Keratinocyte (primary cell): ENCODE data around the gene TCF7L2. TPM values are rescaled to one million over a fixed set of nuclear protein-coding genes. Genes with fewer than 3 reads are reported as not detected.

Source experiments
- DNase-seq: peaks from one replicate; pipeline ENCODE4 v3.0.0-alpha.2; 2011; ENCODE audit warnings: low read depth, missing footprints, low spot score
- FAIRE-seq: peaks from 2 replicates; lab custom pipeline; 2011; peaks lifted over from hg19 to GRCh38; lab: Jason Lieb, UNC
- H2AFZ ChIP-seq: 2 replicates; pipeline ENCODE4 v1.6.0; 2012; ENCODE audit warnings: low read length, control low read depth, inconsistent platforms; ENCODE audit not compliant: control insufficient read depth
- H3K27ac ChIP-seq: 2 replicates; pipeline ENCODE4 v1.5.1; 2011; ENCODE audit warnings: low read length; ENCODE audit not compliant: control insufficient read depth, insufficient read depth
- H3K27me3 ChIP-seq: 3 replicates; pipeline ENCODE4 v1.6.0; 2011; ENCODE audit warnings: low read length; ENCODE audit not compliant: control insufficient read depth, insufficient read depth; ENCODE audit errors: extremely low read depth
- H3K36me3 ChIP-seq, 2 experiments: 2 replicates in 1 of 2; 3 replicates in 1 of 2; pipeline ENCODE4 v1.5.1; 2011; ENCODE audit warnings: low read length in 2 of 2, mild to moderate bottlenecking in 1 of 2; ENCODE audit not compliant: control insufficient read depth in 2 of 2, insufficient read depth in 2 of 2; ENCODE audit errors: extremely low read depth in 1 of 2
- H3K4me1 ChIP-seq: 3 replicates; pipeline ENCODE4 v1.5.1; 2011; ENCODE audit warnings: low read length; ENCODE audit not compliant: control insufficient read depth, insufficient read depth; ENCODE audit errors: extremely low read depth
- H3K4me2 ChIP-seq: 3 replicates; pipeline ENCODE4 v1.6.0; 2011; ENCODE audit warnings: low read depth, low read length; ENCODE audit not compliant: control insufficient read depth, insufficient read depth; ENCODE audit errors: extremely low read depth
- H3K4me3 ChIP-seq, 3 experiments: fragments of 200-600 bp in 1 of 3; sonication (generic) in 1 of 3; 2 replicates in 2 of 3; 3 replicates in 1 of 3; pipeline ENCODE4 v1.5.1; 2011 to 2016; ENCODE audit warnings: low read length in 3 of 3, mild to moderate bottlenecking in 3 of 3, control low read depth in 2 of 3, inconsistent platforms in 1 of 3, low read depth in 1 of 3, mixed read lengths in 1 of 3, mixed run types in 1 of 3, moderate library complexity in 1 of 3; ENCODE audit not compliant: control insufficient read depth in 2 of 3, insufficient read depth in 2 of 3; ENCODE audit errors: extremely low read depth in 1 of 3
- H3K79me2 ChIP-seq: 2 replicates; pipeline ENCODE4 v1.6.0; 2012; ENCODE audit warnings: low read length; ENCODE audit not compliant: control insufficient read depth, insufficient read depth
- H3K9ac ChIP-seq: 3 replicates; pipeline ENCODE4 v1.6.0; 2011; ENCODE audit warnings: low read length; ENCODE audit not compliant: control insufficient read depth, insufficient read depth; ENCODE audit errors: extremely low read depth
- H3K9me1 ChIP-seq: 3 replicates; pipeline ENCODE4 v1.6.0; 2011; ENCODE audit warnings: low read length; ENCODE audit not compliant: control insufficient read depth, insufficient read depth; ENCODE audit errors: extremely low read depth
- H3K9me3 ChIP-seq: 2 replicates; pipeline ENCODE4 v1.5.1; 2012; ENCODE audit warnings: low read depth, low read length; ENCODE audit not compliant: control insufficient read depth
- H4K20me1 ChIP-seq: 3 replicates; pipeline ENCODE4 v1.6.0; 2011; ENCODE audit warnings: low read length; ENCODE audit not compliant: control insufficient read depth, insufficient read depth; ENCODE audit errors: extremely low read depth
- EZH2 ChIP-seq: IDR thresholded peaks from one replicate; pipeline ENCODE4 v1.6.1; 2012; ENCODE audit warnings: inconsistent platforms, mild to moderate bottlenecking, low read length, moderate library complexity
- dilution Hi-C: fragments of 300-500 bp; cut with MboI; formaldehyde crosslinking; loops from one replicate; pipeline ENCODE4 v1.7.0; 2020; ENCODE audit warnings: low sequenced_read_pairs; ENCODE audit not compliant: extremely low pct_ligation_motif_present
- polyA plus RNA-seq, 5 experiments: library from polyadenylated mRNA; depleted of rRNA in 3 of 5; stranded (reverse) in 3 of 5; stranded (forward) in 1 of 5; unstranded in 1 of 5; fragments of >200 nt; gene quantifications; 1 replicate in 1 of 5; 2 replicates in 3 of 5; 3 replicates in 1 of 5; pipeline versions ENCODE4 v1.2.1 to v1.2.3, GENCODE V29; 2011 to 2012; ENCODE audit warnings: missing spikeins in 2 of 5, low read depth in 1 of 5, low replicate concordance in 1 of 5
- TF ChIP-seq, protein P1 (sequence below), 3 experiments: IDR thresholded peaks in 1 of 3; conservative IDR thresholded peaks in 1 of 3; optimal IDR thresholded peaks in 1 of 3; 2 replicates in 2 of 3; 3 replicates in 1 of 3; pipeline versions ENCODE3 to v1.5.1; 2011; ENCODE audit warnings: low read length in 3 of 3, mild to moderate bottlenecking in 3 of 3, moderate library complexity in 2 of 3, control low read depth in 1 of 3, inconsistent platforms in 1 of 3; ENCODE audit not compliant: insufficient read depth in 2 of 3; ENCODE audit errors: extremely low read depth in 1 of 3

The TCF7L2 gene
- polyA plus RNA-seq, 1 donor (not counting 4 experiments of a cell fraction or from before 2014, with no cell fraction given): 2.5 TPM

DNA sequence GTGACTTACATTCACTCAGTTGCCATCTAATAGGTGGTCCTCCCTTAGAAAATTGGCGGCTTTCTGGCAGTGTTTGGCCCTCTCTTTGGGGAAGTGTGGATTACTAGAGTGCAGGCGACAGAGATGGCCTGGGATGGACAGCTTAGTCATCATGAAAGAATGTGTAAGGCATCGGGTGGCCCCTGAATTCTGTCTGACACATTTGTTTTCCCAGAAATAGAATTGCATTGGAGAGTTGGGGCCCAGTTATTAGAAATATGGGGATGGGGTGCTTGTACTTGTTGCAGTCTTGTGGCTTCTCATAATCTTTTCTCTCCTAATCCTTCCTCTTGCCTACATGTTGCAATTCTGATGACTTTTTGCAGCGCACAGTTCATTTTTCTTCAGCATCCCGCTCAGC is 13.8 kb downstream of the TCF7L2 start:
- Histone ChIP-seq H3K79me2 (peaks cover 11% of the 10 kb centered on the region), H4K20me1 (no peaks in the 10 kb centered on the region), H3K9ac (no peak overlapping the region), H3K4me2 (no peak overlapping the region), H2AFZ (no peak overlapping the region), H3K27ac (no peak overlapping the region), H3K27me3 (no peaks in the 10 kb centered on the region), H3K4me1 (peaks cover 14% of the 10 kb centered on the region), H3K9me3 (no peaks in the 10 kb centered on the region), H3K9me1 (peaks cover 2% of the 10 kb centered on the region), H3K36me3 (peaks cover 0 to 4% of the 10 kb centered on the region in 2 experiments), H3K4me3 (no peak overlapping the region)
- DNase-seq: no peak
- FAIRE-seq: no peak
- dilution Hi-C loops: no loop called here
- TF ChIP-seq, protein P1, sequence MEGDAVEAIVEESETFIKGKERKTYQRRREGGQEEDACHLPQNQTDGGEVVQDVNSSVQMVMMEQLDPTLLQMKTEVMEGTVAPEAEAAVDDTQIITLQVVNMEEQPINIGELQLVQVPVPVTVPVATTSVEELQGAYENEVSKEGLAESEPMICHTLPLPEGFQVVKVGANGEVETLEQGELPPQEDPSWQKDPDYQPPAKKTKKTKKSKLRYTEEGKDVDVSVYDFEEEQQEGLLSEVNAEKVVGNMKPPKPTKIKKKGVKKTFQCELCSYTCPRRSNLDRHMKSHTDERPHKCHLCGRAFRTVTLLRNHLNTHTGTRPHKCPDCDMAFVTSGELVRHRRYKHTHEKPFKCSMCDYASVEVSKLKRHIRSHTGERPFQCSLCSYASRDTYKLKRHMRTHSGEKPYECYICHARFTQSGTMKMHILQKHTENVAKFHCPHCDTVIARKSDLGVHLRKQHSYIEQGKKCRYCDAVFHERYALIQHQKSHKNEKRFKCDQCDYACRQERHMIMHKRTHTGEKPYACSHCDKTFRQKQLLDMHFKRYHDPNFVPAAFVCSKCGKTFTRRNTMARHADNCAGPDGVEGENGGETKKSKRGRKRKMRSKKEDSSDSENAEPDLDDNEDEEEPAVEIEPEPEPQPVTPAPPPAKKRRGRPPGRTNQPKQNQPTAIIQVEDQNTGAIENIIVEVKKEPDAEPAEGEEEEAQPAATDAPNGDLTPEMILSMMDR (optimal IDR thresholded peaks at IDR 0.05 in 1 of 3, IDR thresholded peaks at IDR 0.05 in 1 of 3, conservative IDR thresholded peaks at IDR 0.05 in 1 of 3; ENCODE audit: extremely low read depth in 1 of 3, insufficient read depth in 2 of 3, low read length in 3 of 3): no peak
- TF ChIP-seq EZH2: no peak

DNA sequence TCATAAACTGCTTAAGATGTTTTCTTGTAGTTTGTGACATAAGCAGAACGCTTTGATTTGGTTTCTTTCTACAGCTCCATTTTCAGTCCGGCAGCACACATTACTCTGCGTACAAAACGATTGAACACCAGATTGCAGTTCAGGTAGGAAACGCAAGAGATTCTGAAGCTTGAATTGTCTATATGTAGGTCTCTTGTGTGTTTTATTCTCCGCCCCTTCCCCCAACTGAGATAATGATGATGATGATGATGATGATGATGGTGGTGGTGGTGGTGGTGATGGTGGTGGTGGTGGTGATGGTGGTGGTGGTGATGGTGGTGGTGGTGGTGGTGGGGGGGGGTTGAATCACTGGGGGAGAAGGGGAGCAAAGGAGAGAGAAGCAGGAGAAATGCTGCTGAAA is 14.4 kb downstream of the TCF7L2 start:
- Histone ChIP-seq H3K27me3 (no peaks in the 10 kb centered on the region), H4K20me1 (no peaks in the 10 kb centered on the region), H3K4me2 (no peak overlapping the region), H3K9ac (no peak overlapping the region), H2AFZ (no peak overlapping the region), H3K9me1 (peaks cover 2% of the 10 kb centered on the region), H3K4me1 (peaks cover 7% of the 10 kb centered on the region), H3K79me2 (peaks cover 11% of the 10 kb centered on the region), H3K4me3 (no peak overlapping the region), H3K27ac (no peak overlapping the region), H3K9me3 (no peaks in the 10 kb centered on the region), H3K36me3 (peaks cover 0 to 4% of the 10 kb centered on the region in 2 experiments)
- dilution Hi-C loops: no loop called here
- DNase-seq: no peak
- no peak for FAIRE-seq
- no peak for TF ChIP-seq EZH2
- TF ChIP-seq, protein P1 (optimal IDR thresholded peaks at IDR 0.05 in 1 of 3, IDR thresholded peaks at IDR 0.05 in 1 of 3, conservative IDR thresholded peaks at IDR 0.05 in 1 of 3; ENCODE audit: extremely low read depth in 1 of 3, insufficient read depth in 2 of 3, low read length in 3 of 3): no peak
